Natural killer cell (primary cell): ENCODE measurements around the gene INSYN2A. TPM values are rescaled to one million over a fixed set of nuclear protein-coding genes. Genes with fewer than 3 reads are reported as not detected.

Experiments
- ATAC-seq, 3 donors: fragments of 150-1000 bp in 2 of 3; fragments of 200-7000 bp in 1 of 3; cut with Tn5 transposase; 1 replicate in 1 of 3; 2 replicates in 2 of 3; pipeline ENCODE4 v1.10.0; 2021; ENCODE audit warnings: mild to moderate bottlenecking in 2 of 3, moderate library complexity in 2 of 3
- DNase-seq, 2 donors: peaks; one replicate each; pipeline versions ENCODE4 v3.0.0 to v3.0.0-alpha.2; 2013 to 2021; ENCODE audit warnings: mixed read lengths in 1 of 2
- H3K27ac ChIP-seq: one replicate; pipeline ENCODE4 v1.5.1; 2013; ENCODE audit warnings: mild to moderate bottlenecking, low read length
- H3K27me3 ChIP-seq: one replicate; pipeline ENCODE4 v1.6.1; 2013; ENCODE audit warnings: low read length; ENCODE audit not compliant: control insufficient read depth, insufficient read depth
- H3K36me3 ChIP-seq: one replicate; pipeline ENCODE4 v1.6.1; 2013; ENCODE audit warnings: low read length; ENCODE audit not compliant: control insufficient read depth, insufficient read depth
- H3K4me1 ChIP-seq: one replicate; pipeline ENCODE4 v1.6.1; 2013; ENCODE audit warnings: low read length; ENCODE audit not compliant: control insufficient read depth, insufficient read depth
- H3K4me3 ChIP-seq: one replicate; pipeline ENCODE4 v1.5.1; 2013; ENCODE audit warnings: low read length
- H3K9me3 ChIP-seq: one replicate; pipeline ENCODE4 v1.6.1; 2013; ENCODE audit warnings: low read length; ENCODE audit not compliant: control insufficient read depth, insufficient read depth
- H3K27ac Mint-ChIP-seq, 2 donors: one replicate each; pipeline ENCODE4 v1.8.0; 2022; ENCODE audit warnings: mild to moderate bottlenecking in 2 of 2, mixed read lengths in 2 of 2, moderate library complexity in 1 of 2
- H3K27me3 Mint-ChIP-seq, 2 donors: one replicate each; pipeline ENCODE4 v1.8.0; 2022; ENCODE audit warnings: low read depth in 2 of 2, mixed read lengths in 2 of 2
- H3K36me3 Mint-ChIP-seq: one replicate; pipeline ENCODE4 v1.8.0; 2022; ENCODE audit warnings: mixed read lengths
- H3K4me1 Mint-ChIP-seq, 2 donors: one replicate each; pipeline ENCODE4 v1.8.0; 2022; ENCODE audit warnings: mixed read lengths in 2 of 2
- H3K4me3 Mint-ChIP-seq: one replicate; pipeline ENCODE4 v1.8.0; 2022; ENCODE audit warnings: mild to moderate bottlenecking, moderate library complexity, mixed read lengths
- H3K9me3 Mint-ChIP-seq, 2 donors: one replicate each; pipeline ENCODE4 v1.8.0; 2022; ENCODE audit warnings: mixed read lengths in 2 of 2
- WGBS: methylation state at CpG from one replicate; pipeline ENCODE4 v1.1.7; 2013; ENCODE audit warnings: missing lambda C conversion rate; ENCODE audit not compliant: insufficient coverage; 5-methylcytosine and 5-hydroxymethylcytosine counted together
- intact Hi-C: fragments of 100-400 bp; cut with micrococcal nuclease; formaldehyde crosslinking; loops from one replicate; pipeline ENCODE4 v1.14.2; 2022
- total RNA-seq, 4 donors: library from RNA; stranded (reverse); fragments of 120-200 nt in 1 of 4; gene quantifications; one replicate each; pipeline versions ENCODE4 v1.2.3 to v1.2.4, GENCODE V29; 2013 to 2022
- TF ChIP-seq, protein P1 (sequence below): fragments of 200-600 bp; IDR thresholded peaks from one replicate; pipeline ENCODE4 v1.8.0; 2022; ENCODE audit warnings: antibody characterized with exemption

Gene INSYN2A
- total RNA-seq, 3 donors from 2014 or later (not counting 1 experiment from before 2014, with no cell fraction given) = not detected

DNA sequence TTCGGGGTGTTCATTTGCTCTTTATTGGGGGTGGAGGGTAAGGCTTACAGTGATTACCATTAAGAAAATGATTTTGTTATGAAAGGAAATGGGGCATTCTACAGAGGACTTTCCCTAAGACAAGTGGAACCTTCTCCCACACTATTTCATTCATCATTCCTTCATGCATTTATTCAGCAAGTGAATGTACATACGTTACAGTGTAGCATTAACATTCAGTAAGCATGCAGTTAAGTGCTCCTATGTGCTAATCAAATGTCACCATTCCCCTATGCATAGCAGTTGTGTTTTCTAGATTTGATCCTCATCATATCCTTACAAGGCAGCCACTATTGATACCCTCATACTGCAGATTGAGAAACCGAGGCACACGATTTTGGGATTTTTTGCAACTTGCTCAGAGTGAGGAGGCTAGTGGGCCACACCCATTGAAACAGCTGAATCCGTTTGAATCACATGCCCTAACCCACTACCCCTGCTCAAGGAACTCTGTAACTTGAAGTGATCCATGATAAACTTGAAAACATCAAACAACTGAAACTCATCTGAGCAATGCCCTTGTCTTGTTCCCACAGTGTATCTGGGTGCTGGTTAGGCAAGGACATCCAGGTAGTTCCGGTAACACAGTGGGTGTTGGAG lies 16.7 kb downstream of the INSYN2A start:
- Mint-ChIP-seq H3K36me3 (no peaks in the 10 kb centered on the region), H3K27ac (no peak overlapping the region), H3K9me3 (no peaks in the 10 kb centered on the region), H3K4me3 (no peak overlapping the region), H3K27me3 (peaks cover 8% of the 10 kb centered on the region in 2 donors), H3K4me1 (no peaks in the 10 kb centered on the region)
- H3K4me3 ChIP-seq = no peak overlapping the region
- DNase-seq (no peak), ATAC-seq (no peak)
- WGBS = 83% methylated on average over 6 of the region's 6 CpGs
- no peaks in the 10 kb centered on the region for H3K9me3 ChIP-seq
- H3K4me1 ChIP-seq = no peaks in the 10 kb centered on the region
- no peak overlapping the region for H3K27ac ChIP-seq
- intact Hi-C loops = no loop called here
- TF ChIP-seq, protein P1, sequence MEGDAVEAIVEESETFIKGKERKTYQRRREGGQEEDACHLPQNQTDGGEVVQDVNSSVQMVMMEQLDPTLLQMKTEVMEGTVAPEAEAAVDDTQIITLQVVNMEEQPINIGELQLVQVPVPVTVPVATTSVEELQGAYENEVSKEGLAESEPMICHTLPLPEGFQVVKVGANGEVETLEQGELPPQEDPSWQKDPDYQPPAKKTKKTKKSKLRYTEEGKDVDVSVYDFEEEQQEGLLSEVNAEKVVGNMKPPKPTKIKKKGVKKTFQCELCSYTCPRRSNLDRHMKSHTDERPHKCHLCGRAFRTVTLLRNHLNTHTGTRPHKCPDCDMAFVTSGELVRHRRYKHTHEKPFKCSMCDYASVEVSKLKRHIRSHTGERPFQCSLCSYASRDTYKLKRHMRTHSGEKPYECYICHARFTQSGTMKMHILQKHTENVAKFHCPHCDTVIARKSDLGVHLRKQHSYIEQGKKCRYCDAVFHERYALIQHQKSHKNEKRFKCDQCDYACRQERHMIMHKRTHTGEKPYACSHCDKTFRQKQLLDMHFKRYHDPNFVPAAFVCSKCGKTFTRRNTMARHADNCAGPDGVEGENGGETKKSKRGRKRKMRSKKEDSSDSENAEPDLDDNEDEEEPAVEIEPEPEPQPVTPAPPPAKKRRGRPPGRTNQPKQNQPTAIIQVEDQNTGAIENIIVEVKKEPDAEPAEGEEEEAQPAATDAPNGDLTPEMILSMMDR = no peak
- no peaks in the 10 kb centered on the region for H3K27me3 ChIP-seq
- H3K36me3 ChIP-seq = no peaks in the 10 kb centered on the region

DNA sequence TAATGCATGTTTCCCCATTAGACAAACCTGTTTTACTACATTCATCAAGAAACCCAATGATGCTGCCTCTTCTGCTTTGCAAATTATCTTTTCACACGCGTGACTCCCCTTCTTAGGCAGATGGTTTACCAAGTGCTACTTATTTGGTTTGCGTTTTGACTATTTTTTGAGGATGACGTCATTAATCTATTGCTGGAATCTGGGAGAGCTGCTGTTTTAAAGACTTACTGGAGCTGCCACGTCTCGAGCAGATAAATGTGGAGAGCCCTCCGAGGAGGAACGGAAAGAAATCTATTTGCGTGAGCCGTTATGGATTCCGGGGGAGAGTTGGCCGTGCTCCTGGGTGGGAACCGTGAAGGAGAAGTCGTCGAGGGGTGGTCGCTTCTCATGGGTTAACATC lies 19.7 kb downstream of the INSYN2A start:
- H3K36me3 ChIP-seq = no peaks in the 10 kb centered on the region
- no peaks in the 10 kb centered on the region for H3K4me1 Mint-ChIP-seq
- no peaks in the 10 kb centered on the region for H3K4me1 ChIP-seq
- DNase-seq (no peak), ATAC-seq (no peak)
- intact Hi-C loops = no loop called here
- no peaks in the 10 kb centered on the region for H3K36me3 Mint-ChIP-seq
- TF ChIP-seq, protein P1 = no peak
- 90% methylated on average over 16 of the region's 16 CpGs for WGBS
- H3K27ac Mint-ChIP-seq = no peak overlapping the region
- H3K27me3 ChIP-seq = no peaks in the 10 kb centered on the region
- no peak overlapping the region for H3K4me3 ChIP-seq
- peaks cover 5 to 8% of the 10 kb centered on the region in 2 donors for H3K27me3 Mint-ChIP-seq
- no peak overlapping the region for H3K27ac ChIP-seq
- no peak overlapping the region for H3K4me3 Mint-ChIP-seq
- H3K9me3 ChIP-seq = no peaks in the 10 kb centered on the region
- no peaks in the 10 kb centered on the region for H3K9me3 Mint-ChIP-seq

DNA sequence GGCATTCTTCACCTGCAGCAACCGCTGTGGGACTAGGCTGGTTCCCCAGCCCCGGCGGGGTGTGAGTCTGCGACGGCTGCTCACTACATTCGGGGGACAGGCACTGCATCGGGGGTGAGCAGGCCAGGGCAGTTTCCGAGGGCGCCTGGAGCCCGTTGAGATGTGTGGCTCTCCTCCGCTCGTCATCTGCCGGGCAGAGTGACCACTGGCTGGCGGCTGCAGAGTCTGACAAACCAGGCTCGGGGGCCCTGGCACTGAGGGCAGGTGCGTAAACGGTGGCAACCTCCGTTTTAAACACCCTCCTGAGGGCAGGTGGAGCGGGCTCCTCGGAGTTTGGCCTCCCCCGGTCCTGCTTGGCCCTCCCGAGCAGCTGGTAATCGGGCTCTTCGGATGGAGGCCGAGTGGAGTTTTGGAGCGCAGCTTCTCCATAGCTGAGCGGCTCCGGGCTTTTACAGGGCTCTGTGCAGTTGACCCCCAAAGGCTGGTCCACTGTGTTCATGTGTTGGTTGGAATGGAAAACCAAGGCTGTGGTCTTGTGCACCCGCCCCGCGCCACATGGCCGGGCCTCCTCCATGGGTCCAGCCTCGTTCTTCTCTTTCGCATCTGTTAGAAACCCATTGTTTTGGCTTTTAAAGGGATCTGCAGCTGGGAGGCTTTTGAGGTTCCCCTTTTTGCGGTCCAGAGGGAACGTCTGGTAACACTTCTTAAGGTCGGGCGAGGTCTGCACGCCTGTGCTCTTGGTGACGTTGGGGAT lies 20.9 kb downstream of the INSYN2A start:
- H3K36me3 ChIP-seq = no peaks in the 10 kb centered on the region
- TF ChIP-seq, protein P1 = no peak
- DNase-seq (no peak), ATAC-seq (no peak)
- H3K4me1 ChIP-seq = no peaks in the 10 kb centered on the region
- no peak overlapping the region for H3K27ac ChIP-seq
- H3K36me3 Mint-ChIP-seq = no peaks in the 10 kb centered on the region
- no peak overlapping the region for H3K4me3 Mint-ChIP-seq
- 91% methylated on average over 40 of the region's 40 CpGs for WGBS
- H3K4me1 Mint-ChIP-seq = no peaks in the 10 kb centered on the region
- H3K9me3 ChIP-seq = no peaks in the 10 kb centered on the region
- H3K4me3 ChIP-seq = no peak overlapping the region
- intact Hi-C loops = no loop called here
- H3K27ac Mint-ChIP-seq = no peak overlapping the region
- no peaks in the 10 kb centered on the region for H3K9me3 Mint-ChIP-seq
- H3K27me3 ChIP-seq = no peaks in the 10 kb centered on the region
- peaks cover 2 to 8% of the 10 kb centered on the region in 2 donors for H3K27me3 Mint-ChIP-seq
